NCI-H2227 (cell line): ENCODE data around the gene NHLRC4.

Source experiments
- DNase-seq: peaks from one replicate; lab custom pipeline; 2025; ENCODE audit not compliant: unreplicated experiment; lab: John Stamatoyannopoulos, UW

NHLRC4 gene

GRCh38 chr16:582614-583331, 16.0 kb downstream of the NHLRC4 start:
- DNase-seq, result no peak

- DNase-seq, result peak; percentile 51
Measured at GRCh38 chr16:583470-583814, 16.6 kb downstream of the NHLRC4 start.

- DNase-seq, result peak; percentile 47
Measured at GRCh38 chr16:583815-584591, 17.2 kb downstream of the NHLRC4 start.

GRCh38 chr16:585351-585750, 18.5 kb downstream of the NHLRC4 start:
- peak; percentile 35 for DNase-seq

- DNase-seq, result no peak
Measured at GRCh38 chr16:586047-586644, 19.3 kb downstream of the NHLRC4 start.

GRCh38 chr16:586645-587590, 20.1 kb downstream of the NHLRC4 start:
- DNase-seq, result no peak

GRCh38 chr16:588639-588888, 21.8 kb downstream of the NHLRC4 start:
- DNase-seq, result peak; percentile 77

GRCh38 chr16:588889-589657, 22.3 kb downstream of the NHLRC4 start:
- DNase-seq, result peak; percentile 96

- DNase-seq, result peak; percentile 98
Measured at GRCh38 chr16:589658-590187, 22.9 kb downstream of the NHLRC4 start, which contains the start of gene RAB40C. Gene RAB40C (plus strand): TSS chr16:590066. CDS start chr16:590292, 226 bp downstream.

GRCh38 chr16:590188-590814, 23.5 kb downstream of the NHLRC4 start:
- DNase-seq, result peak; percentile 72

GRCh38 chr16:590815-591200, 24.0 kb downstream of the NHLRC4 start:
- no peak for DNase-seq

- no peak for DNase-seq
Measured at GRCh38 chr16:591231-591630, 24.4 kb downstream of the NHLRC4 start.

GRCh38 chr16:591892-592517, 25.2 kb downstream of the NHLRC4 start:
- no peak for DNase-seq

- no peak for DNase-seq
Measured at GRCh38 chr16:592518-593306, 25.9 kb downstream of the NHLRC4 start.

- DNase-seq, result no peak
Measured at GRCh38 chr16:593406-593805, 26.6 kb downstream of the NHLRC4 start.

GRCh38 chr16:593807-594206, 27.0 kb downstream of the NHLRC4 start:
- no peak for DNase-seq

GRCh38 chr16:595094-595528, 28.3 kb downstream of the NHLRC4 start:
- DNase-seq, result peak; percentile 29

- DNase-seq, result no peak
Measured at GRCh38 chr16:595942-596735, 29.3 kb downstream of the NHLRC4 start.
